ENCODE data around the gene SLCO2A1.

SLCO2A1 gene

DNA sequence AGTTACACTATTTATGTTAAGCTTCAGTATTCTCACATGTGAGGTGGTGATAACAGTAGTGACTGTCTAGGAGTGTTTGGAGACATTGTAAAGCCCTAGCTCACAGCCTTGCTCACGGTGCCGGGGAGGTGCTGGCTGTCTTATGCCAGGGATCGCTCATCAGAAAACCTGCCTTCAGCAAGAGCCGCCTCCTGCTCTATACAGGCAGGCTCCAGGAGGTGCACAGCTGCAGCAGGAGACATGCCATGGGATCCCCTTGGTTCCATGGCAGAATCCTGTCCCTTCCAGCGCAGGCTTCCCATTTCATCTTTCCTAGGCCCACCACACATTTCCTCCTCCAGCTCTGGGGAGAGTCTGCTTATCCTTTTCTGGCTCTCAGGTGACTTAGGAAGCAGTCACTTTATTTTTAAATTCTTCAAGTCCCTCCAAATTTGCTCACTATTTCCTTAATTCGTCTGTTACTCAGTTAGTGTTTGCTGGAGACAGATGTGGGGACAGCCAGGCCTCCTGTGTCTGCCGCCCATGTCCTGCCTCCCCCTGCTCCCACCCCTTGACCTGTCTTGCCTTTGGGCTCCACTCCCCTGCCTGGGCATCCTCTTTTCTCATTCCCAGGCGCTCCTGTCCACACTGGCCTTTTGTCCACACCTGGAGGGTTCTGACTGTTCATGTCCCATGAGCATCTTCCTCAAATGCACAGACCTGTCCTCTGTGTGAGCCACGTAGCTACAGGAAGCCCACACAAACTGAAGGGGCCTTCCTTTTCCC lies 31.7 kb downstream of the SLCO2A1 start:
- no peak for DNase-seq

DNA sequence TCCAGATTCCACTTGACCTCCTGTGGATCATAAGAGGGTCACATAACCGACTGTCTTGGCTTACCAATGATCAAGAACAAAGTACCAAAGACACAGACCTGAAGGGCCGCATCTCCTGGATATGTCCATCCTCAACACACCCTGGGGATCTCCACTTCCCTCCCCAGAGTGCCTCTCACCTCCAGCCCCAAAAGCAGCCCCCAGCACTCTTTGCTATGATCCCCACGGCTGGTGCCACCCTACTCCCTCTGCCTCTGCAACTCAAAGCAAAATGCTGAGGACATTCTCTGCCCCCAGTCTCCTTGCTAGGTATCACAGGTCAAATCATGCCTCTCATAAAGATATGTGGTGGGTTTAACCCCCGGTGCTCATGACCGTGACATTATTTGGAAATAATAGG lies 32.7 kb downstream of the SLCO2A1 start:
- DNase-seq: no peak

GRCh38 chr3:133996251-133996661 lies 33.5 kb downstream of the SLCO2A1 start:
- DNase-seq: no peak

- no peak for DNase-seq
Observed at GRCh38 chr3:133995264-133995663, 34.5 kb downstream of the SLCO2A1 start.

DNA sequence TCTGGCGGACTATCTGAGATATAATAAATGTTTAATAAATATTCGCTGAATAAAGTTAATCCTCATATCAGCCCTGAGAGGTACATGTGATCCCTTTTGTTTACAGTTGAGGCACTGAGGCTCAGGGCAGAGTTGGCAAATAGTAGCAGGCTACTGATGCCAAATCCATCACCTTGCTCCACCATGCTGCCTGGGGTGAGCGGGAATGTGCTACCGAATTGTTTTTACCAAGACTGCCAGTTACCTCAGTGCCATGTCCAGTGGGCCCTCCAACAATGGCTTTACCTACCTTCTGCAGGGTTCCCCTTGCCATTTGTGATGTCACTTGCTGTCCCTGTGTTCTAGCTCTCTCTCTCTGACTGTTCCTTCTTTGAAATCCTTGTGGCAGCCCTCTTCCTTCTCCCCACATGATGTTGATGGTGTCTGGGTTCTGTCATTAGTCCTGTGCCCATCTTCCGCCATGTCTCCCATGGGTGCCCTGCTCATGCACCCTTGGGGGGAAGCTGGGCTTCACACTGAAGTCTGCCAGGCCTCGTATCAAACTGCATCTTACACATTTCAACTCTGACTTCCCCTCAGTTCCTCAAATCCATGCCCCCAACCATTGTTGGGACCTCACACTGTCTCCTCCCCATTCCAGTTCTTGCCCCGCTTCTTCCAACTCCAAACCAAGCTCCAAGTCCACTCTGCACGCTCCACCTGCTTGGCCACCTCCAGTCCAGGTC lies 35.4 kb downstream of the SLCO2A1 start:
- no peak for DNase-seq

DNA sequence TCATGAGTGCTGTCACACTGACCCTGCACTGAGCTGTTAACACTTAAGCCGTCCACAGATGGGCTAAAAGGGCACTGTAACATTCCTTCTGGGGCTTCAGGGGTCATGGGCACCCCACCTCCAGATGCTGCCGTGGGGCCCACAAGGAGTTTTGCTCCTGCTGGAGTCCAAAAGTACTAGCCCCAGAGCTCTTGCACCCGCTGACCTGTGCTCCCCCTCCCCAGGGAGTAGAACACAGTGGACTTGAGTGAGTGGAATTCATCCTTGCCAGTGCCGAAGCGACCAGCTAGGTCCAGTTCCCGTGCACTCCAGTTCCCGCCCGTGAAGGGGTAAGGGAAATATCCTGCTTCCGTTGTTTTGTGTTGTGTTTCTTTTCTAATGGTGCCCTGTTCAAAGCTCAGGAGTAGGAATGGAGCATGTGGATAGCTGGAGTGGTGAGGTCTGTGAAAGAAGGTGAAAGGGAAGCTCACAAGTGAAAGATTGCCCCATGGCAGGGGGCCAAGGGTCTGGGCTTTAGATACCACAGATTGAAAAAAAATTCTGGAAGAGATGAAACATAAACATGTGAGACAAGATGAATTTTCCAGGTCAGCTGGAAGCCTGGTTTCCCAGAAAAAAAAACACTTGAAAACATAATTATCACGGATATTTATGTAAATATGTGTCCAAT lies 36.6 kb downstream of the SLCO2A1 start:
- DNase-seq: no peak

GRCh38 chr3:133992381-133992780 lies 37.3 kb downstream of the SLCO2A1 start:
- no peak for DNase-seq

GRCh38 chr3:133991637-133992036 lies 38.1 kb downstream of the SLCO2A1 start:
- DNase-seq: no peak

- no peak for DNase-seq
Observed at GRCh38 chr3:133991209-133991608, 38.5 kb downstream of the SLCO2A1 start.

DNA sequence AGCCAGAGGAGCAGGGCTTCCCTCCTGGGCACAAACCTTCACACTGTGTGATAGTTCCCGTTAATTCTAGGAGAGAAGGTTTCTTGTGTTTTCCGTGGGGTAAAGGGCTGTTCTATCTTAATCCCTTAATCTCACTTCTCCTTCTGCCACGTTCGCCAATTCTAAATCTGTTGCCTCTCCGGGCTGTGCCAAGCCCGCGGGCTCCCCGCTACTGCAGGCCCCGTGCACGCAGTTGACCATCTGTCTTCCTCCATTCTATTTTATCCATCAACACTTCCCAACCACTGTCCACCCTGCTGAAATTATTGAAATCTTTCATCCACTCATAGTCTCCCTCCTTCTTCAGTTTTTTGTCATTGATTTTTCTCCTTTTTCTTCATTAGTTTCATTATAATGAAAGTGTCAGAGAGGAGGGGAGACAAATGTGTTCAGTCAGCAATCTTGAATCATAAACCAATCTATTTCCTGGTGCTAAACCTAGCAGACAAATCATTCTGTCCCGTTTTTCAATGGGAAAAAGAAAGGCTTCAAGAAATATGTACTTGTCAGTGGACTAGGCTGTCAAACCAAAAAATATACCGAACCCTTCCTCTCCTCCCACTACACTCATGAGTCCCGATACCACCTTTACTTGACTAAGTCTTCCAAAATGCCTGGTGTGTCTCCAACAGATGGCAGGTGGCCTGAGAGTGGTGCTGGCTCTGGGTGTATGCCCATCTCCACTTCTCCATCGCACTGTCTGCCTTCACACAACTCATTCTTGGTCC lies 39.6 kb downstream of the SLCO2A1 start:
- no peak for DNase-seq

- no peak for DNase-seq
Observed at GRCh38 chr3:133988631-133989161, 41.0 kb downstream of the SLCO2A1 start.

DNA sequence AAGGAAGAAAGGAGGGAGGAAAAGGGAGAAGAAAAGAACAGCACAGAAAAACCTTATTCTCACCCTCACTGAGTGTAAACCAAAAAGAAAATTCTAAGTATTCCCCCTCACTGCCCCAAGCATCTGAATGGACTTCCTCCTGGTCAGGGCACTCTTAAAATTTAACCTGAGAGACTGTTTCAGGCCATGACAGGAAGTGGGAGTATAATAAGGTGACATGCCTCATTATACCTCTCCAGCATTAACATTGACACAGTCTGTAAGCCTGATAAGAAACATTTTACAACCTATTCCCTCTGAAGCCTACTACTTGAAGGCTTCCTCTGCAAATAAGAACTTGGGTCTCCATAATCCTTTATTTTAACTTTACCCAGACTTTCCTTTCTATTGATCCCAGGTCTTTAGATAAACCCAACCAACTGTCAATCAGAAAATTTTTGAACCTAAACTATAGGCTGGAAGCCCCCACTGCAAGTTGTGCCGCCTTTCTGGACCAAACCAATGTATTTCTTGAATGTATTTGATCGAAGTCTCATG lies 41.7 kb downstream of the SLCO2A1 start:
- DNase-seq: no peak

- DNase-seq: no peak
Observed at GRCh38 chr3:133987136-133987535, 42.6 kb downstream of the SLCO2A1 start.

GRCh38 chr3:133986311-133986710 lies 43.4 kb downstream of the SLCO2A1 start:
- no peak for DNase-seq

DNA sequence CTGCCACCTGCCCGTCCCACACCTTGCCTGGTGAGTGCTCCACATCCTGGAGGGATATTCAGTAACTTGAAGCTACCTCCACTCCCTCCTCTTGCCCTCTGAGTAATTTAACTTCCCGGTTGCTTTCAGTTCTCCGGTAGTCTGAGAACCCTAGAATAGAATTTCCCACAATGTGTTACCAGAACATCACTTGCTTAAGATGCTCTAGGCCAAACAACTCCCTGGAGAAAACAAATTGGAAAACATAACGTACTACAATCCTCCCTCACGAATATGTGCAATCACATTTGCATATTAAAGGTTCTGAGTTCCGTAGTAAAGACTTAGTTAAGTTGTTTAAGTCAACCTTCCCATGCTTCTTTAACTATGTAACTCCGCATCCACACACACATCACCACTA lies 44.8 kb downstream of the SLCO2A1 start:
- DNase-seq: no peak

GRCh38 chr3:133983576-133984560 lies 45.9 kb downstream of the SLCO2A1 start:
- DNase-seq: no peak

DNA sequence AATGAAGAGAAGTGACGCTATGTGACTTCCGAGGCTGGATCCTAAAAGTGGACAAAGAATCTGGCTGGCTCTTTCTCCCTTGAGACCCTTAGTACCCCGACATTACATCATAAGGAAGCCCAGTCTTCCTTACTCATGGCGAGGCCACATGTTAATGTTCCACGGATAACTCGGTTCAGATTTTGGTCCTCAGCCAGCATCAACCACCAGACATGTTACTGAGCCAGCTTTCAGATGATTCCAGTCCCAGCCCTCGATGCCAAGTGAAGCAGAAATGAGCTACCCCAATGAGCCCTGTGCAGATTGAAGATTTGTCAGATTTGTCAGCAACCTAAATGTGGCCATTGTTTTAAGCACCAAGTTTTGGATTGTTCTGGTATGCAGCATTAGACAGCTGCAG lies 46.6 kb downstream of the SLCO2A1 start:
- DNase-seq: no peak

GRCh38 chr3:133980550-133980949 lies 49.2 kb downstream of the SLCO2A1 start:
- DNase-seq: no peak

GRCh38 chr3:133980035-133980434 lies 49.7 kb downstream of the SLCO2A1 start:
- DNase-seq: no peak

DNA sequence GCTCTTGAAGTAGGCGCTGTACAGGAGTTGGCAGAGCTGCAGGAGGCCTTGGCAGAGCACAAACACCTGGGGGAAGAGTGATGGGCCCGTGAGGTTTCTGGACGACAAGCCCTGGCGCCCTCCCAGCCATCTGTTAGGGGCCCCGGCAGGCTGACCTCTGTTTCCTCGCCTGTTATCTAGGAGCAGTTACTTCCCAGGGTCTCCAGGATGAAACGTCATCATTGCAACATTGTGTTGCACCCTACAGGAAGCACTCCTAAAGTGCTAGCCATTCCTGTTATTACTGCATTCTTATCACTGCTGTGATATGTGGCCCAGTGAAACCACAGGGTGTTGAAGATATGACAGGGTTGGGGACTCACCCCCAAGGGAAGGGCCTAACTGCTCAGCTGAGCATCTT lies 50.2 kb downstream of the SLCO2A1 start:
- no peak for DNase-seq

DNA sequence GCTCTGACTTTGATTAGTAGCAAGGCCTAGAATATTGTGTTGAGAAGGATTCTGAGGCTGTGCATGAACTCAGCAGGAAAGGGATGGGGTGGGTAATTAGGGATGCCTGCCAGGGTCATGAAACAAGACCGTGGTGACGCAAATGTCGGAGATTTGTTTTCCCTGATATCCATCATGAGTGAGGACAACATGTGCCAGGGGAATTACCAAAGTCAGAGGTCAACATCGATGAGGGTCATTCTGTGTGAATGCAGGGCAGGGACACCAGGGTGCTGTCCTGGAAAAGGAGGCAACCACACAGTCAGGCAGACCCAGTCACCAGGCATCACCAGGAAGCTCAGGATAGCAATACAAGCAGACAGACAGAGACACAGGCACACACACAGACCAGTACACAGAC lies 52.2 kb downstream of the SLCO2A1 start:
- no peak for DNase-seq

Measured in CD4-positive, alpha-beta T cell treated with Interleukin-15 for 1 hour (primary cell).